ENCODE data around the gene HYI. TPM values are rescaled to one million over a fixed set of nuclear protein-coding genes. Genes with fewer than 3 reads are reported as not detected.

The HYI gene
- polyA plus RNA-seq, 1 of the 3 experiments (the other 2 are of a cell fraction), result 11.1 TPM

GRCh38 chr1:43427524-43427923, 26.2 kb downstream of the HYI start:
- Histone ChIP-seq H3K9me2 (no peaks in the 10 kb centered on the region), H3K4me3 (ENCODE audit: low read depth in 2 of 2, low read length in 1 of 2) (no peak overlapping the region), H4K20me1 (ENCODE audit: insufficient read depth) (no peaks in the 10 kb centered on the region), H3K27me3 (ENCODE audit: insufficient read depth) (no peaks in the 10 kb centered on the region), H3K27ac (ENCODE audit: low read depth in 2 of 2, low read length in 1 of 2) (no peak overlapping the region), H3F3A (replicated peaks; ENCODE audit: insufficient read depth) (no peaks in the 10 kb centered on the region), H3K79me2 (ENCODE audit: insufficient read depth) (no peaks in the 10 kb centered on the region), H2AFZ (ENCODE audit: low read depth) (no peak overlapping the region), H3K36me3 (replicated peaks in 1 of 2; ENCODE audit: control insufficient read depth in 1 of 2, insufficient read depth in 2 of 2, low read length in 1 of 2) (peaks cover 23 to 86% of the 10 kb centered on the region in 2 experiments), H3K9me3 (no peaks in the 10 kb centered on the region), H3K4me1 (ENCODE audit: control insufficient read depth in 1 of 2, insufficient read depth in 2 of 2, low read depth in 1 of 2, low read length in 1 of 2) (no peaks in the 10 kb centered on the region), H3K4me2 (no peak overlapping the region), H3K9ac (no peak overlapping the region)
- WGBS (ENCODE audit: low lambda C conversion rate), result 97% methylated on average over 12 of the region's 14 CpGs
- CTCF ChIA-PET, result interaction anchor here (1.1 kb wide), 1 partner anchor 200 kb away, joined by 3 read pairs; no protein-coding TSS in a partner anchor
- POLR2A ChIA-PET, result interaction anchor here (1.9 kb wide), 1 partner anchor 9 kb away, joined by 5 read pairs; no protein-coding TSS in a partner anchor
- DNase-seq, result no peak
- no peak for TF ChIP-seq EP300 (IDR thresholded peaks at IDR 0.05; ENCODE audit: borderline replicate concordance in 1 of 2, low read depth in 1 of 2, low read length in 1 of 2)
- no peak for TF ChIP-seq GABPA (IDR thresholded peaks at IDR 0.05; ENCODE audit: low read depth)
- TF ChIP-seq GATA2 (CRISPR knock-in tag; IDR thresholded peaks at IDR 0.05), result no peak
- TF ChIP-seq IRF3 (IDR thresholded peaks at IDR 0.05; ENCODE audit: low read depth, low read length), result no peak
- no peak for TF ChIP-seq ZBTB33 (IDR thresholded peaks at IDR 0.05; ENCODE audit: borderline replicate concordance, low read depth)
- no peak for TF ChIP-seq RFX5 (IDR thresholded peaks at IDR 0.05; ENCODE audit: low read length)
- TF ChIP-seq REST (IDR thresholded peaks at IDR 0.05; ENCODE audit: low read depth, low read length), result no peak
- TF ChIP-seq ELF1 (IDR thresholded peaks at IDR 0.05), result no peak
- no peak for TF ChIP-seq PBX3 (IDR thresholded peaks at IDR 0.05)
- no peak for TF ChIP-seq FOXJ3 (CRISPR knock-in tag; IDR thresholded peaks at IDR 0.05)
- no peak for TF ChIP-seq RAD21 (IDR thresholded peaks at IDR 0.05; ENCODE audit: low read length)
- TF ChIP-seq SIN3A (IDR thresholded peaks at IDR 0.05; ENCODE audit: borderline replicate concordance, low read depth, low read length), result no peak
- TF ChIP-seq YY1 (IDR thresholded peaks at IDR 0.05; ENCODE audit: low read depth), result no peak

Measured in SK-N-SH (cell line).